Esophagus muscularis mucosa (tissue), 3 donors: ENCODE data around the gene ANKS1B.

Experiments used
- CTCF ChIP-seq, 3 experiments: fragments of 200-600 bp in 2 of 3; fragments of 450-650 bp in 1 of 3; sonication (generic) in 2 of 3; IDR thresholded peaks; one replicate each; pipeline ENCODE4 v1.5.1; 2017 to 2019; ENCODE audit warnings: antibody characterized with exemption in 3 of 3, mild to moderate bottlenecking in 2 of 3, moderate library complexity in 1 of 3
- POLR2A ChIP-seq: fragments of 450-650 bp; IDR thresholded peaks from one replicate; pipeline ENCODE4 v1.6.1; 2017; ENCODE audit warnings: antibody characterized with exemption, moderate library complexity, mild to moderate bottlenecking, low read depth

DNA sequence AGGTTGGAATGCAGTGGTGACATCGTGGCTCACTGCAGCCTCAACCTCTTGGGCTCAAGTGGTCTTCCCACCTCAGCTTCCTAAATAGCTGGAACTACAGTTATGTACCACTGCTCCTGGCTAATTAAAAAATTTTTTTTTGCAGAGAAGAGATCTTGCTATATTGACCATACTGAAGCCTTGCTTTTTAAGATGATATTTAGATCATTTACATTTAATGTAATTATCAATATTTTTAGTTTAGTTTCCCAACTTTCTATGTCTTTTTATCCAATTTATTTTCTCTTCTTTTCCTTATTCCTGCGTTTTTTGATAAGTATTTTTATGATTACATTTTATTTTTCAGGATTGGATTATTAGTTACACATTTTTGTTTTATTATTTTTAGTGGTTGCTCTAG is 999.6 kb downstream of the ANKS1B start:
- no peak for TF ChIP-seq CTCF (IDR thresholded peaks at IDR 0.05)
- TF ChIP-seq POLR2A: no peak
